ENCODE results near the gene ARHGAP6.

ARHGAP6 gene

GRCh38 chrX:11421805-11422524 is 243.8 kb downstream of the ARHGAP6 start:
- no peak for DNase-seq

DNA sequence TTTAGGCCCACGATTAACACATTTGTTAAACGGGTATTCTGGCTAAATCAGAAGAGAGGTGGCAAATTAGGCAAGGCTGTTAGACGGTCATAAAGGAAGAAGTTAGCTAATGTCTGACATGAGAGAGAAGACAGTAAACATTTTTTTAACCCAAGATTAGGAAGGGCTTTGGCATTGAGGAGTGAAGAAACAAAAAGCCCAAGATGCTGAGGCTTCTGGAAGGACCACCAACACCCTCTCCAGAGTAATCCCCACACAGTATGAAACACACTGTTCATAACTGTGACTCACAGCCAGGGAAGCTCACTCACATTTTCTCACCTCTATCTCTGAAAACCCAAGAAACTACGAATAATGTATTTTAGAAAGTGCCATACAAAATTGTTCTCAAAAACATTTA is 244.9 kb downstream of the ARHGAP6 start:
- DNase-seq: no peak

- DNase-seq: no peak
These were observed 246.6 kb downstream of the ARHGAP6 start for GRCh38 chrX:11419102-11419501.

GRCh38 chrX:11416600-11416999 is 249.1 kb downstream of the ARHGAP6 start:
- no peak for DNase-seq

- DNase-seq: no peak
These were observed 251.6 kb downstream of the ARHGAP6 start for GRCh38 chrX:11414091-11414490.

GRCh38 chrX:11412715-11413623 is 252.8 kb downstream of the ARHGAP6 start:
- DNase-seq: no peak

- DNase-seq: no peak
These were observed 255.8 kb downstream of the ARHGAP6 start for GRCh38 chrX:11409957-11410356.

GRCh38 chrX:11408783-11409182 is 256.9 kb downstream of the ARHGAP6 start:
- DNase-seq: no peak

- no peak for DNase-seq
These were observed 257.7 kb downstream of the ARHGAP6 start for GRCh38 chrX:11408109-11408405.

- no peak for DNase-seq
These were observed 258.2 kb downstream of the ARHGAP6 start for GRCh38 chrX:11407331-11408108.

DNA sequence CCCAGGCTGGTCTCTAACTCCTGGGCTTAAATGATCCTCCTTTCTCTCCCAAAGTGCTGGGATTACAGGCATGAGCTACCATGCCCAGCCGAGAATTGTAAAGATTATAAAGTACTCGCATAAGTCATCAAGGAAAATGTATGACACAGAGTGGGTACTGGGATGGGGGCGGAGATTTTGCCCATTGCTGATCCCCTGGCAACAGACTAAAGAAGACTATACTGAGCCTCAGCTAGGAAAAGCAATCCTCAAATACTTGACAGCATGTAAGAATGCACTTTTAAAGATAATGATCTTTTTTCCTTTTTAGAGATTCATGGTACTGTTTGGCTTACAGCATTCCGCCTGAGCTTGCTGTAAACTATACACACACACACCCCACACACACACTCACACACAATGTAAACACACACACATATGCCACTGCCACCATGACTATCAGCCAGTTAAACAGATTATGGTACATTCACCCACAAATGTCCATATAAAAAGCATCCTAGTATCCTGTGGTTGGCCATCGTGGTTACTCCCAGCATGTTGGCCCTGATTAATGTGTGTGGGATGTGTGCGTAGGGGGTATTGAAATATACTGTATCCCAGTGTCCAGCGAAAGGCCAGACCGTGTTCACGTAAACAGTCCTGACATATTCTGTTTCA is 259.5 kb downstream of the ARHGAP6 start:
- DNase-seq: no peak

DNA sequence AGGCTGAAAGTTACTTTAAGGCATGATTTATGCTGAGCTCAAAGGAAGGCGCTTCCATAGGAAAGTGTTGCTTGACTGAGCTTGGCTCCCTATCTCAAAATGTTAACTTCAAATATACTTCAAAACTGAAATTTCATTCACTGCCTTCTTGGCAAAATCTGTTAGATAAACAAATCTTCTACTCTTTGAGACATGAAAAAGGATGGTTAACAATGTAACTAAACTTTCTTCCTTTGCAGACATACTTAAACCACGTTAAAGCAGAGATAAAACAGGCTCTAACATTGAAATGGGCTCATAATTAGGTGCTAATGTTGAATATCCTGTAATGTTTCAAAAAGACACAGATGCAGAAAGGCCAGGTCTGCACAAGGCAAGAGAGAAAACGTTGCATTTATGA is 262.1 kb downstream of the ARHGAP6 start:
- DNase-seq: no peak

DNA sequence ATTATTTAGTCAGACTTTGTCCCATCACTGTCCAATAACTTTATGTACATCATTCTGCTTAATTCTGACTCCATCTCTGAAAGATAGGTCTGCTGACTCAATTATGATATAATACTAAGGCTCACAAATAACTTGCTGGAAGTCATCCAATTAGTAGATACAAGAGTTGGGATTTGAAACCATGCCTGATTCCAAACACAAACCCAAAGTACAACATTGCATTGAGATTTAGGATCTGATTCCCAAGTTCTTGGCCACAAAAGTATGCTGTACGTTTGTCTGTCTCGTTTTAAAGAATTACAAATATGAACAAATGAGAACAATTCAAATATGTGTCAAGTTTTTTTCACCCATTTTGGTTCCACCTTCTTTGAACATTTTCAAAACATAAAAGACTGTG is 263.8 kb downstream of the ARHGAP6 start:
- DNase-seq: no peak

GRCh38 chrX:11399489-11400094 is 266.1 kb downstream of the ARHGAP6 start:
- DNase-seq: no peak

DNA sequence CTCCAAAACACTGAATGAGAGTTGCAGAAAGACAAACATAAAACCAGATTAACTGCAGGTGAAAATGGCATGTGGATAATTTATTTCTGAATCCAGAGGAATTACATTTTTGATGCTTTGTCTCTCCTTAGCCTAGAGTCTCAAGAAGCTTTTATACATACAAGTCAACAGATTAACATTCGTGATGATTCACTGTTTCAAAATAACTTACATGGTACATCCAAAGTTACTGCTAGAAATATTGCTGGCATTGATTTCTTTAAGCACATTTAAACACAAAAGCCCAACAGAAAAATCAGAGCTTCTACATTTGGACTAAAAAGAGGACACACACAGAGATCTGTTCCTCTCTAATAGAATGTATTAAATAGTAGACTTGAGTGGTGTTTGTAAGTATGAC is 266.9 kb downstream of the ARHGAP6 start:
- DNase-seq: no peak

DNA sequence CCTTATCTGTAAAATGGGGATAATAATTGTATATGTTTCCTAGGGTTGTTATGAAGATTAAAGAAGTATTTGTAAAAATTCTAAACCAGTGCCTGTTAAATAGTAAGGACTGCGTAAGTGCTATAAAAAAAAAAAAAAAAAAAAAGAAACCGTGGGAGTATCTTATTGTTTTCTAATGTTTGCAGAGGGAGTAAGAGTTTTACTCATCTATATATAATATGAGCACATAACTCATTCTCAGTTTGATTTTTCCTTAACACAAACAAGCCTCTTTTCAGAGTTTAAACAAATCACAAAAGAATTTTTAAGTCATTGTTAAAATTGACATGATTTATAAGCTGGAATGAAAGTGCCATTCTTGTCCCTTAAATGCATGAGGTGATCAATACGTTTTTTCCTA is 267.6 kb downstream of the ARHGAP6 start:
- no peak for DNase-seq

DNA sequence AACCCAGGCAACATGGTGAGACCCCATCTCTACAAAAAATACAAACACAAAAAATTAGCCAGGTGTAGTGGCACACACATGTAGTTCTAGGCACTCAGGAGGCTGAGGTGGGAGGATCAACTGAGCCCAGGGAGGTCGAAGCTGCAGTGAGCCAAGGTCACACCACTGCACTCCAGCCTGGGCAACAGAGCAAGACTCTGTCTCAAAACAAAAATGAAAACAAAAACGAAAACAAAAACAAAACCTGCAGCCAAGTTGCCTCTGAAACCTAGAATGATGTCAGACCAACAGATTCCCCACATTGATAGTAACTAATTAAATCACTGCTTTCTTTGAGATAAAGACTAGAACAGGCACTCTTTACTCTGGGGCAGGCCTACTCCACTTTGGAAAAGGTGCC is 268.0 kb downstream of the ARHGAP6 start:
- no peak for DNase-seq

DNA sequence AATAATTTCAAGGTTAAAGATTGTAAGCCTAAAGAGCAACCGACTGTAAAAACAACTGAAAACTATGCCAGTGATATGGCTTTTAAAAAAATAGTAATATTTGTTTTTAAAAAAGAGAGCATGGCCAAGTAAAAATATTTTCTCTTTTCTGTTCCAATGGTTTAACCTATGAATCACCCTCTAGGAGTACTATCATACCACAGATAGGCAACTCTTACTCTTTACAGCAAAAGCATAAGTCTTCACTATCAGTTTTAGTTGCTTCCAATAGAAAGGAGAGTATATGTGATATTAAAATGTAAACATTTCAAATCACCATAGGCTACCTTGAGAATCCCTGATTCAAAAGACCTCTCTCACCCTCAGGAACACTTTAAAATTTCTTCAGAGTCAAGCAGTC is 269.9 kb downstream of the ARHGAP6 start:
- no peak for DNase-seq

DNA sequence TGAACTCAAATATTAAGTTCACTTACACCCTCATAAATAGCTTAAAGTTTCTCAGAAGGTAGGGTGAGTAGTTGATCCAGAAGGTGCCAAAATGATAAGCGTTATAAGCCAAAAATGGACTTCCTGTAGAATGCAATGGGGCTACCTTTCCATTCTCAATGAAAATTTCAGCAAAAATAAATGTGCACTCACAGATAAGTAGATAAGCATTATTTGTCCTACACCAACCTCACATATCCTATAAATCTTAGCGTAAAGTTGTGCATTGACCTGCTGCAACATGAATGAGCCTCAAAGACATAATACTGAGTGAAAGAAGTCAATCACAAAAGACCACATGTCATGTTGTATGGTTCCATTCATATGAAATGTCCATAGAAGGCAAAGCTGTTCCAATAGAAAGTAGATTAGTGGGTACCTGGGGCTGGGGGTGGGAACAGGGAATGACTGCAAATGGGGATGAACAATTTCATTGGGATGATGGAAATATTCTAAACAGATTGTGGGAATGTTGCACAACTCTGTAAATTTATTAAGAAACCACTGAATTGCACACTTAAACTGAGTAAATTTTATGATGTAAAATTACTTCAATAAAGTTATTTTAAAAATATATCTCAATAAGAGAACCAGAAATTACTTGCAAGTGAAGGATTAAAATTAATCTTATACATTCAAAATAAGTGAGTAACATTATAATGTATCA is 271.6 kb downstream of the ARHGAP6 start:
- DNase-seq: no peak

DNA sequence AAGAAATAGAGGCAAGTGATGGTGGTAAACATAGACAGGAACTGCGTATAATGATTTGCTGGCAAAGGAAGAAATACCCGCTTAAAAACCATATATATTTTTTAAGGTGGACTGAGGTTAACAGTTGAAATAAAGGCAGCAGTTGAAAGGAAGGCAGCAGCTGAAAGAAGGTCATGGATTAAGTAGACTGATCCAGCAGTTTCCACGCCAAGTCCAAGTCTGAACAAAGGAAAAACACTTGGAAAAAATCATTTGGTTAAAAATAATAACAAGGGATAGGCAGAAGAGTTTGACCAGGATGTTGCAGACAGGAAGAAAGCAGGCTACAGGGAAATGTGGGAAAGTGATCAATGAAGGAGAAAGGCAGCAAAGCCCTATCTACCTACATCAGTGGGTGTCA is 278.9 kb downstream of the ARHGAP6 start:
- DNase-seq: no peak

- DNase-seq: no peak
These were observed 279.7 kb downstream of the ARHGAP6 start for GRCh38 chrX:11386001-11386523.

- no peak for DNase-seq
These were observed 282.8 kb downstream of the ARHGAP6 start for GRCh38 chrX:11382930-11383329.

Data from AML-193 (cell line).